Measurements from ENCODE around the gene CCDC136.

CCDC136 gene

DNA sequence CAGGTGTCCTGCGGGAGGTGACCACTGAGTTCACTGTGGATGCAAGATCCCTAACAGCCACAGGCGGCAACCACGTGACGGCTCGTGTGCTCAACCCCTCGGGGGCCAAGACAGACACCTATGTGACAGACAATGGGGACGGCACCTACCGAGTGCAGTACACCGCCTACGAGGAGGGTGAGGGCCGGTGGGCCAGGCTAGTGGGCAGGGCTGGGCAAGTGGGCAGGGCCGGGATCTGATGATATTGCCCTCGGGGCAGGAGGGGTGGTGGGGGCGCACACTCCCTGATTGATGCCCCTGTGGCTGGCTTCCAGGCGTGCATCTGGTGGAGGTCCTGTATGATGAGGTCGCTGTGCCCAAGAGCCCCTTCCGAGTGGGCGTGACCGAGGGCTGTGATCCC lies 54.2 kb downstream of the CCDC136 start:
- Histone ChIP-seq H3K4me3 (replicated peaks; ENCODE audit: insufficient read depth, low read length) (no peak overlapping the region), H3K27me3 (ENCODE audit: insufficient read depth, poor library complexity, severe bottlenecking) (no peaks in the 10 kb centered on the region), H3K27ac (replicated peaks) (no peak overlapping the region)
- DNase-seq (ENCODE audit: low read depth in 1 of 2, low spot score in 1 of 2): no peak
- TF ChIP-seq, protein P1, sequence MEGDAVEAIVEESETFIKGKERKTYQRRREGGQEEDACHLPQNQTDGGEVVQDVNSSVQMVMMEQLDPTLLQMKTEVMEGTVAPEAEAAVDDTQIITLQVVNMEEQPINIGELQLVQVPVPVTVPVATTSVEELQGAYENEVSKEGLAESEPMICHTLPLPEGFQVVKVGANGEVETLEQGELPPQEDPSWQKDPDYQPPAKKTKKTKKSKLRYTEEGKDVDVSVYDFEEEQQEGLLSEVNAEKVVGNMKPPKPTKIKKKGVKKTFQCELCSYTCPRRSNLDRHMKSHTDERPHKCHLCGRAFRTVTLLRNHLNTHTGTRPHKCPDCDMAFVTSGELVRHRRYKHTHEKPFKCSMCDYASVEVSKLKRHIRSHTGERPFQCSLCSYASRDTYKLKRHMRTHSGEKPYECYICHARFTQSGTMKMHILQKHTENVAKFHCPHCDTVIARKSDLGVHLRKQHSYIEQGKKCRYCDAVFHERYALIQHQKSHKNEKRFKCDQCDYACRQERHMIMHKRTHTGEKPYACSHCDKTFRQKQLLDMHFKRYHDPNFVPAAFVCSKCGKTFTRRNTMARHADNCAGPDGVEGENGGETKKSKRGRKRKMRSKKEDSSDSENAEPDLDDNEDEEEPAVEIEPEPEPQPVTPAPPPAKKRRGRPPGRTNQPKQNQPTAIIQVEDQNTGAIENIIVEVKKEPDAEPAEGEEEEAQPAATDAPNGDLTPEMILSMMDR (IDR thresholded peaks at IDR 0.05; ENCODE audit: insufficient read depth, low read length): no peak
- TF ChIP-seq POLR2AphosphoS5 (IDR thresholded peaks at IDR 0.05; ENCODE audit: low read depth) (no peak), SPI1 (IDR thresholded peaks at IDR 0.05; ENCODE audit: borderline replicate concordance, low read depth) (no peak), GABPA (IDR thresholded peaks at IDR 0.05; ENCODE audit: low read depth) (no peak)
- TF ChIP-seq, protein P2, sequence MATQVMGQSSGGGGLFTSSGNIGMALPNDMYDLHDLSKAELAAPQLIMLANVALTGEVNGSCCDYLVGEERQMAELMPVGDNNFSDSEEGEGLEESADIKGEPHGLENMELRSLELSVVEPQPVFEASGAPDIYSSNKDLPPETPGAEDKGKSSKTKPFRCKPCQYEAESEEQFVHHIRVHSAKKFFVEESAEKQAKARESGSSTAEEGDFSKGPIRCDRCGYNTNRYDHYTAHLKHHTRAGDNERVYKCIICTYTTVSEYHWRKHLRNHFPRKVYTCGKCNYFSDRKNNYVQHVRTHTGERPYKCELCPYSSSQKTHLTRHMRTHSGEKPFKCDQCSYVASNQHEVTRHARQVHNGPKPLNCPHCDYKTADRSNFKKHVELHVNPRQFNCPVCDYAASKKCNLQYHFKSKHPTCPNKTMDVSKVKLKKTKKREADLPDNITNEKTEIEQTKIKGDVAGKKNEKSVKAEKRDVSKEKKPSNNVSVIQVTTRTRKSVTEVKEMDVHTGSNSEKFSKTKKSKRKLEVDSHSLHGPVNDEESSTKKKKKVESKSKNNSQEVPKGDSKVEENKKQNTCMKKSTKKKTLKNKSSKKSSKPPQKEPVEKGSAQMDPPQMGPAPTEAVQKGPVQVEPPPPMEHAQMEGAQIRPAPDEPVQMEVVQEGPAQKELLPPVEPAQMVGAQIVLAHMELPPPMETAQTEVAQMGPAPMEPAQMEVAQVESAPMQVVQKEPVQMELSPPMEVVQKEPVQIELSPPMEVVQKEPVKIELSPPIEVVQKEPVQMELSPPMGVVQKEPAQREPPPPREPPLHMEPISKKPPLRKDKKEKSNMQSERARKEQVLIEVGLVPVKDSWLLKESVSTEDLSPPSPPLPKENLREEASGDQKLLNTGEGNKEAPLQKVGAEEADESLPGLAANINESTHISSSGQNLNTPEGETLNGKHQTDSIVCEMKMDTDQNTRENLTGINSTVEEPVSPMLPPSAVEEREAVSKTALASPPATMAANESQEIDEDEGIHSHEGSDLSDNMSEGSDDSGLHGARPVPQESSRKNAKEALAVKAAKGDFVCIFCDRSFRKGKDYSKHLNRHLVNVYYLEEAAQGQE (IDR thresholded peaks at IDR 0.05; ENCODE audit: insufficient replicate concordance, low read depth): no peak

DNA sequence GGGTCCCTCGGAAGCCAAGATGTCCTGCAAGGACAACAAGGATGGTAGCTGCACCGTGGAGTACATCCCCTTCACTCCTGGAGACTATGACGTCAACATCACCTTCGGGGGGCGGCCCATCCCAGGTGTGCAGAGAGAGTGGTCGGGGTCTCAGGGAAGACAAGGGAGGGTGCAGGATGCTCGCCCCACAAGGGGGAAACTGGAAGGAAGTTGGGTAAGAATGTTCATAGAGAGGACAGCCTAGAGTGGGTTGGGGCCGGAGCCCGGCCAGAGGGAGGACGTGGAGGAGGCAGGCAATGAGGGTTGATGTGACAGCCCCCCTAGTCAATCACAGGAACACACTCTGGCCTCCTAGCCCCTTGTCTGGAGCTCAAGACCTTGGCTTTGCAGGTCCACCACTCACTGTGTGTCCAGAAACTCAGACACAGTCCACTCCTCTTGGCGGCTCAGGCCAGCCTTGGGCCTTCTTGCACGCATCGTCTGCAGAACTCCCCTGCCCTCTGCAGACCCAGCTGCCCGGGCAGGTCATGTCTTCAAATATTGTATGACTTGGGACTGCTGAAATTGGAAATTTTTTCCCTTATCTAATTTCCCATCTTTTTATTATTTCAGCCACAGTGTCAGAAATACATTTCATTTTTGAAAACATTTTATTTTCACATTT lies 55.1 kb downstream of the CCDC136 start:
- no peak overlapping the region for H3K27ac ChIP-seq (replicated peaks)
- TF ChIP-seq, protein P1 (IDR thresholded peaks at IDR 0.05; ENCODE audit: insufficient read depth, low read length): no peak
- no peak for TF ChIP-seq SPI1 (IDR thresholded peaks at IDR 0.05; ENCODE audit: borderline replicate concordance, low read depth)
- TF ChIP-seq, protein P2 (IDR thresholded peaks at IDR 0.05; ENCODE audit: insufficient replicate concordance, low read depth): no peak
- TF ChIP-seq GABPA (IDR thresholded peaks at IDR 0.05; ENCODE audit: low read depth): no peak
- no peak overlapping the region for H3K4me3 ChIP-seq (replicated peaks; ENCODE audit: insufficient read depth, low read length)
- H3K27me3 ChIP-seq (ENCODE audit: insufficient read depth, poor library complexity, severe bottlenecking): no peaks in the 10 kb centered on the region
- DNase-seq (ENCODE audit: low read depth in 1 of 2, low spot score in 1 of 2): no peak

DNA sequence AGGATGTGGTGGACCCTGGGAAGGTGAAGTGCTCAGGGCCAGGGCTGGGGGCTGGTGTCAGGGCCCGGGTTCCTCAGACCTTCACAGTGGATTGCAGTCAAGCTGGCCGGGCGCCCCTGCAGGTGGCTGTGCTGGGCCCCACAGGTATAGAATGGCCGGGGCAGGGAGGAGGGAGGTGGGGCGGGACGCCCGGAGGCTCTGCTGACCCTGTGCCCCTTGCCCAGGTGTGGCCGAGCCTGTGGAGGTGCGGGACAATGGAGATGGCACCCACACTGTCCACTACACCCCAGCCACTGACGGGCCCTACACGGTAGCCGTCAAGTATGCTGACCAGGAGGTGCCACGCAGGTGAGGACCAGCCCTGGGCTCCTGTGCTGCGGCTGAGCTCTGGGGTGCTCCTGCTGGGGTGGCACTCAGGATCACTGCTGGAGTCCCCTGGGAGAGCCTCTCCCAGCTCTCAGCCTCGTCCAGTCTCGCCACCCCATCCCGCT lies 56.0 kb downstream of the CCDC136 start:
- no peak for DNase-seq (ENCODE audit: low read depth in 1 of 2, low spot score in 1 of 2)
- Histone ChIP-seq H3K4me3 (replicated peaks; ENCODE audit: insufficient read depth, low read length) (no peak overlapping the region), H3K27me3 (ENCODE audit: insufficient read depth, poor library complexity, severe bottlenecking) (no peaks in the 10 kb centered on the region), H3K27ac (replicated peaks) (no peak overlapping the region)
- no peak for TF ChIP-seq SPI1 (IDR thresholded peaks at IDR 0.05; ENCODE audit: borderline replicate concordance, low read depth)
- TF ChIP-seq, protein P2 (IDR thresholded peaks at IDR 0.05; ENCODE audit: insufficient replicate concordance, low read depth): no peak
- TF ChIP-seq, protein P1 (IDR thresholded peaks at IDR 0.05; ENCODE audit: insufficient read depth, low read length): no peak
- no peak for TF ChIP-seq GABPA (IDR thresholded peaks at IDR 0.05; ENCODE audit: low read depth)
- TF ChIP-seq POLR2AphosphoS5 (IDR thresholded peaks at IDR 0.05; ENCODE audit: low read depth): no peak

All from HL-60 (cell line).